ENCODE results near the gene SULT1A2.

DNA sequence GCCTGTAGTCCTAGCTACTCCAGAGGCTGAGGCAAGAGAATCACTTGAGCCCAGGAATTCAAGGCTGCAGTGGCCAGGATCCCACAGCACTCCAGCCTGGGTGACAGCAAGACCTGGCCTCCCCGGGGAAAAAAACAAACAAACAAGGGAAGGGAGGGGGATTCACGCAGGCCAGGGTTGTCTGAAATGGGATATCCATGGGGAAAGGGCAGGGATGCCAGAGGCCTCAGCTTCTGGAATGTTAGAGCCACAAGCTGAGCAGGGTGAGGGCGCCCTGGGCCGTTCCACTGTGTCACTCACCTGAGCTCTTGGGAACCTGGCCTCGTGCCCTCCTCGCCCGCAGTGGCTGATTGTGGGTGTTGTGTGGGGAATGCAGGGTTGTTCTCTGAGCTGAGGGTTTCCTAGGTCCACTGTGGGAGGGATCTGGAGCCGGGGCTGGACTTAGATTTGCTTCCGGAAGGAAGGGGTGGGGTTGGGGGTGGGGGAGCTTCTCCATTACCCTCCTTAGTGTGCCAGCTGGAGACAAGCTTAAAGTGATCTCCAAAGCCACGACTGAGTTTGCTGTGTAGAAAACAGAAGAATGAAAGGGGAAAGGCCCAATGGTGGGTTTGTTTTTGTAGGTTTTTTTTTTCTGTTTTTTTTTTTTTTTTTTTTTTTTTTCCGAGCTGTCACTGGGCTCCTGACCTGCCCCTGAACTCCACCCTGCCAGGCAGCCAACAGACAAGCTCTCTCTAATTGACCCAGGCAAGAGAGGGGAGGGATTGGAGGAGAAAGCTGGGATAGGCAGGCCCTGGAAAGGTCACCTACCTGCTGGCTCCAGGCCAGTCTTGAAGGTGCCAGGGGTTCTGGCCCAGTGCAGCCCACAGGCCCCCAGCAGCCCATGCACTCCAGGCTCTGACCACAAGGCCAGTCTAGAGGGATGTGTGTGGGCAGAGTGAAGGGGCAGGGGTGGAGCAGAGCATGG is 13.1 kb upstream of the SULT1A2 start, which contains the start of gene SULT1A1:
- TF ChIP-seq, protein P1, sequence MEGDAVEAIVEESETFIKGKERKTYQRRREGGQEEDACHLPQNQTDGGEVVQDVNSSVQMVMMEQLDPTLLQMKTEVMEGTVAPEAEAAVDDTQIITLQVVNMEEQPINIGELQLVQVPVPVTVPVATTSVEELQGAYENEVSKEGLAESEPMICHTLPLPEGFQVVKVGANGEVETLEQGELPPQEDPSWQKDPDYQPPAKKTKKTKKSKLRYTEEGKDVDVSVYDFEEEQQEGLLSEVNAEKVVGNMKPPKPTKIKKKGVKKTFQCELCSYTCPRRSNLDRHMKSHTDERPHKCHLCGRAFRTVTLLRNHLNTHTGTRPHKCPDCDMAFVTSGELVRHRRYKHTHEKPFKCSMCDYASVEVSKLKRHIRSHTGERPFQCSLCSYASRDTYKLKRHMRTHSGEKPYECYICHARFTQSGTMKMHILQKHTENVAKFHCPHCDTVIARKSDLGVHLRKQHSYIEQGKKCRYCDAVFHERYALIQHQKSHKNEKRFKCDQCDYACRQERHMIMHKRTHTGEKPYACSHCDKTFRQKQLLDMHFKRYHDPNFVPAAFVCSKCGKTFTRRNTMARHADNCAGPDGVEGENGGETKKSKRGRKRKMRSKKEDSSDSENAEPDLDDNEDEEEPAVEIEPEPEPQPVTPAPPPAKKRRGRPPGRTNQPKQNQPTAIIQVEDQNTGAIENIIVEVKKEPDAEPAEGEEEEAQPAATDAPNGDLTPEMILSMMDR (IDR thresholded peaks at IDR 0.05; ENCODE audit: insufficient read depth, low read length, poor library complexity, severe bottlenecking): no peak
- no peak for TF ChIP-seq EZH2phosphoT487 (conservative IDR thresholded peaks at IDR 0.05; ENCODE audit: low read length)
